ENCODE results near the gene ASB12. TPM values are rescaled to one million over a fixed set of nuclear protein-coding genes. Genes with fewer than 3 reads are reported as not detected.

The ASB12 gene
- total and polyA plus RNA-seq, 2 of the 13 experiments (the other 11 are each of a cell fraction or from before 2014, with no cell fraction given), result 0.05 TPM; not detected in 1

- H3K79me2 ChIP-seq (ENCODE audit: insufficient read depth, low read length), result peaks cover 11% of the 10 kb centered on the region
- DNase-seq (ENCODE audit: low spot score) (no peak), FAIRE-seq (no peak), ATAC-seq (peak; percentile 60)
- peak within 1 kb of the TSS; percentile 15 for H2AFZ ChIP-seq (ENCODE audit: low read length)
- ChIA-PET POLR2A (interaction anchor here (1.3 to 2.1 kb wide), 2 partner anchors 19 to 52 kb away, joined by 3 to 7 read pairs; no protein-coding TSS in a partner anchor), CTCF (ENCODE audit: low intra/inter-chr PET ratio, low total read pairs) (no interaction called here)
- no peaks in the 10 kb centered on the region; a peak in 1 of 5 replicates for H3K27me3 ChIP-seq (ENCODE audit: control insufficient read depth in 1 of 2, insufficient read depth in 2 of 2, low read length in 2 of 2)
- peak within 1 kb of the TSS; percentile 82 for H3K4me2 ChIP-seq (ENCODE audit: low read depth, low read length)
- peaks cover 18% of the 10 kb centered on the region for H3K4me1 ChIP-seq (ENCODE audit: insufficient read depth, low read length)
- intact Hi-C loops (cut with micrococcal nuclease; ENCODE audit: unreplicated experiment) (no loop called here), in situ Hi-C loops (cut with HindIII; ENCODE audit: extremely low pct_ligation_motif_present, low pct_unique_long_range_greater_than_20kb) (no loop called here)
- peak within 1 kb of the TSS; percentile 73 to 78 (median 74) for H3K4me3 ChIP-seq (replicated peaks in 1 of 3; ENCODE audit: insufficient read depth in 1 of 3, low read depth in 2 of 3, low read length in 3 of 3)
- BruUV-seq (replicated peaks), result no TSS peak
- 0 out of 2 replicates have a peak, but pooled peaks cover 2% of the 10 kb centered on the region for H4K20me1 ChIP-seq (ENCODE audit: insufficient read depth, low read length)
- no peaks in the 10 kb centered on the region for H3K9me3 ChIP-seq (ENCODE audit: low read length)
- peak within 1 kb of the TSS; percentile 90 for H3K27ac ChIP-seq (ENCODE audit: extremely low read length, insufficient read depth, low read length)
- WGBS (ENCODE audit: low lambda C conversion rate), result no CpG with 5 or more reads among the region's 29 CpGs
- no peaks in the 10 kb centered on the region for H3K36me3 ChIP-seq (replicated peaks in 1 of 2; ENCODE audit: control insufficient read depth in 1 of 2, insufficient read depth in 2 of 2, low read length in 2 of 2)
- TF ChIP-seq ZNF563 (CRISPR knock-in tag; IDR thresholded peaks at IDR 0.05) (0 out of 2 replicates have a peak, but pooled peaks have one; percentile 22), ZFP37 (CRISPR knock-in tag; IDR thresholded peaks at IDR 0.05; ENCODE audit: borderline replicate concordance) (no peak), ZFP82 (CRISPR knock-in tag; IDR thresholded peaks at IDR 0.05; ENCODE audit: borderline replicate concordance) (peak; percentile 66; the same call in 1 of the 2 replicates), ZEB1 (IDR thresholded peaks at IDR 0.05; ENCODE audit: insufficient replicate concordance, low read depth) (no peak), RBFOX2 (IDR thresholded peaks at IDR 0.05; ENCODE audit: low read depth, low read length) (peak; percentile 62), SIN3A (IDR thresholded peaks at IDR 0.05; ENCODE audit: borderline replicate concordance, low read depth, low read length) (peak; percentile 9; the same call in 1 of the 2 replicates), ARID4A (CRISPR knock-in tag; IDR thresholded peaks at IDR 0.05; ENCODE audit: borderline replicate concordance) (0 out of 2 replicates have a peak, but pooled peaks have one; percentile 13)
- peak within 1 kb of the TSS; percentile 71 for H3K9ac ChIP-seq (ENCODE audit: insufficient read depth, low read depth, low read length)
Measured at GRCh38 chrX:64205441-64205734, 25.0 kb downstream of the ASB12 start, which contains the start of gene AMER1. Gene AMER1, minus strand, starts transcription at chrX:64205708. Its CDS starts 12,422 bp downstream, at chrX:64193286.
